Measurements from ENCODE around the gene SULT6B1.
"Not testable (repeated sequence)": the region's sequence is repeated elsewhere in the genome, so short reads cannot be mapped to it uniquely, and the experiment has no call there.

SULT6B1 gene

DNA sequence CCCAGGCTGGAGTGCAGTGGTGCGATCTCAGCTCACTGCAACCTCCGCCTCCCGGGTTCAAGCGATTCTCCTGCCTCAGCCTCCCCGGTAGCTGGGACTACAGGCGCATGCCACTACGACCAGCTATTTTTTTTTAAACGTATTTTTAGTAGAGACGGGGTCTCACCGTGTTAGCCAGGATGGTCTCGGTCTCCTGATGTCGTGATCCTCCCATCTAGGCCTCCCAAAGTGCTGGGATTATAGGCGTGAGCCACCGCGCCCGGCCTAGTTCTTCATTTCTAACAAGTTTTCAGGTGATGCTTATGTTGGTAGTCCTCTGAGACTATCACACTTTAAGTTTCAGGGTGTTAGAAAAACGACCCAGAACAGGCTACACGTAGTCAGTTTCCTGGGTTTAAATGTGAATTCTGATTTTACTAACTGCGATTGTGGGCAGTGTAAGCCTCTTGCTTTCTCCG is 7.4 kb upstream of the SULT6B1 start:
- DNase-seq = not testable (repeated sequence)

DNA sequence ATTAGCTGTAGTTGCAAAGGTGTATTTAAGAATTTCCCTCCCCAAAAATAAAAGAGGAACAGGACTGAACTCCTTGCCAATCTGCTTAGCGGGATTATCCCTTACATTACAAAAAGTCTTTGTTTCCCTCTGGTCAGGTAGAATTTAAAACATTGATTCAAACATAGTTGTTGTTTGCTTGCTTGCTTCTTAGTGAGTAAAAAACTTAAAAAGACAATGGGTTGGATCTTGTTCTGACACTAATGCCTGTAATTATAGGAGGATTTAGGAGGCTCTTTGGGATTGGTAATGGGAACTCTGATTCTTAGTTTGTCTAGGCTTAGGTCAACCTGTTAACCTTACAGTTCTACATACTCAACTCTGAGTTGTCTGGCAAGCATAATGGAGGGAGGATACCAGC is 4.1 kb upstream of the SULT6B1 start:
- DNase-seq = no peak

DNA sequence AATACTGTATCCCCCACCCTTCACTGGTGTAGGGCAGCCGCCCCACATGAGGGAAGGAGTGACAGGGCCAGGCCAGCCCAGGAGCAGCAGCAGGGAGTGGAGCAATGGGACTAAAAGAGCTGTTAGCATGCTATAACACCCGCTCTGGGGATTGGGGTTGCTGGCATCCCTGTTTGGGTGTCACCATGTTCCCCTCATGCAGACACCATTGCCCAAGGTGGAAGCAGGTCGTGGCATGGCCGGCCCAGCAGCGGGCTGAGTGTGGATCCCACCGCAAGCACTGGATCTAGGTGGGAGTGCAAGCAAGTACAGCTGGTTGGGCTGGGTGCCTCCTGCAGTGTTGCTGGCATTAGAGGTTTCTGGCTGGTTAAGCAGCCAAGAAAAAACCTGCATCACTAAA is 3.3 kb upstream of the SULT6B1 start:
- no peak for DNase-seq

DNA sequence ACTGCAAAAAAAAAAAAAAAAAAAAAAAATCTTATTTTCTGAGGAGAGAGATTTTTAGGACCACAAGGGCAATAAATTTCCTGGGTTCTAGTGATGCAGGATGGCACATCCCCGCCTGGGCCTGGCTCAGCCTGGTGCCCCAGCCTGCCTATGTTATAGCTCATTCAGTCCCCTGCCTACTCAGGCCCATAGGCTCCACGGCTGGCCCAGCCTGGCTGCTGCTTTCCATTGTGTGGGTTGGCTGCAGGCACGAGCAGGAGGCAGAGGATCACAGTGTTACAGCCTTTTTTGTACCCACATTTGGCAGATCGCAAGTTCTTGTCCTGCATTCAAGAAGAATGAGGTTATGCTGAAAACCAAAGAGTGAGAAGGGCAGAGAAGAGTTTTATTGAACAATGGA is 2.8 kb upstream of the SULT6B1 start:
- no peak for DNase-seq

DNA sequence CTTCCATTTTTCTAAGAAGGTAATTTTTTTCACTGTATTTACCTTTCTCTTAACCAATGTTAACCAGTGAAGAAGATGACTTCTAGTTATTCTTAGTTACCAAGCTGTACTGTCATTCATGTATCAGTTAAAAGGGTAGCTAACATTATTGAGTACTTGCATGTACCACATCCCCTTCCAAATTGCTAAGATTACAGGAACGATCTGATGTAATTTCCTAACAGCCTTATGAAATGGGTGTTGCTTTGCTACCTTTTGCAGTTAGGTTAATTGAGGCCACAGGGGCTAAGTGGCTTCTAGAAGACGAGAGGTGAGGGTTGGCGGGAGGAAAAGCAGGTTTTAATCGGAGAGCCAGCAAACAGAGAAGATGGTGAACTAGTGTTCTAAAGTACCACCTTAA is 1.8 kb upstream of the SULT6B1 start:
- DNase-seq = no peak

DNA sequence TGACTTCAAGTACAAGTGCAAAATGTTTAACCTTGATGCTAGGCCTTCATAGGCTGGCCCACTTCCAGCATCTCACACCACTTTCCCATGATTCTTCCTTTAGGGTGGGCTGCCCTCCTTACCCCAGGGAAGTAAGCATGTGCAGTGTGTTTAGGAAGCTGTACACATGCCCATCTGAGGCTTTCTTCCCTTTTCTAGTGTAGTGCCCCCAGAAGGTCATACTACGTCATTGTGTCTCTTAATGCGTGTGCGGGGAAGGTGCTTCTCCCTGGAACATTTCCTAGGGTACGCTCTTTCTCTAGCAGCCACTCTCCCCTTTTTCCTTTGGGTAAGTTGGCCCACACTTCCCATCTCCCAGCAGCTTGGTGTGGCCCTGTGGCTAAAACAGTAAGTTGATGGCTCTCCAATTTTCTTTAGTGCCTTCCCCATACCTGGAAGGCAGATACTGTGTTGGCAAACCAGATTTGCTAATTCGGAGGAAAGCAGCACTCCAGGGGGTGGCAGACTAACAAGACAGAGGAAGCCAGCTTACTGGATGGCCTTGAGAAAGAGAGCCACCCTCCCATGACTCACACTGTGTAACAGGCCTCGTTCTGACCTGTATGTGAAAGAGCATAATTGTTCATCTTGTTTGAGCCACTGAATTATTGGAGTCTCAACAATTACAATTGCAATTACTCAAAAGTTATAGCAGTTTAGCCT is 1.1 kb upstream of the SULT6B1 start:
- DNase-seq = no peak

DNA sequence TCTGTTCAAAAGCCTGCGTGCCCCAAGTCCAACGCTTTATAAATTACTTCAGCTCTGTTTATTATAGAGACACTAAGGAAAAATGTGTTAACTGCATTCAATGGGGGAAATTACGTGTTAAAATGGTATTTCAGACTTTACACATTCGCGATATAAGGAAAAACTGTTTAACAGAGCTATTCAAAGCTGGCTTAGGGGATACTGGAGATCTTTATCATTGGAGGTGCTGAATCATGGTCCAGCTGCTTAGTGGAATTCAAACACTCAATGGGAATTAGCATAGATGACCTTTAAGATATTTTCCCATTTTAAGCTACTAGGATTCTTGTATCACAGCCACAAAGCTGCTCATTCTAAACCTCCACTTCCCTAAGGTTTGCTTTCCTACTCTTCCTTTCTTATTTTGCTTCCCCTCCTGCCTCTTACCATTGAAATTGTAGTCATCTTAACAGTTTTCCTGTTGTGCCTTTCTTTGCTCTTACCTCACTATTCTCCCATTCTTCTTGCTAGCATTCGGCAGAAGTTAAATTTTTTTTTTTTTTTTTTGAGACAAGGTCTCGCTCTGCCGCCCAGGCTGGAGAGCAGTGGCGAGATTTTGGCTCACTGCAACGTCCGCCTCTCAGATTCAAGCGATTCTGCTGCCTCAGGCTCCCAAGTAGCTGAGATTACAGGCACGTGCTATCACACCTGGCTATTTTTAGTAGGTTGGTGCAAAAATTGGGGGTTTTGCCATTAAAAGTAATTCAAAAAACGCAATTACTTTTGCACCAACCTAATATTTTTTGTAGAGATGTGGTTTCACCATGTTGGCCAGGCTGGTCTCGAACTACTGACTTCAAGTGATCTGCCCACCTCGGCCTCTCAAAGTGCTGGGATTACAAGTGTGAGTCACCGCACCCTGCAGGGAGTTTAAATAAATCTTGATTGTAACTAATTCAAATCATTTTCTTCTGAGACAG is 6.5 kb downstream of the SULT6B1 start:
- no peak for DNase-seq

DNA sequence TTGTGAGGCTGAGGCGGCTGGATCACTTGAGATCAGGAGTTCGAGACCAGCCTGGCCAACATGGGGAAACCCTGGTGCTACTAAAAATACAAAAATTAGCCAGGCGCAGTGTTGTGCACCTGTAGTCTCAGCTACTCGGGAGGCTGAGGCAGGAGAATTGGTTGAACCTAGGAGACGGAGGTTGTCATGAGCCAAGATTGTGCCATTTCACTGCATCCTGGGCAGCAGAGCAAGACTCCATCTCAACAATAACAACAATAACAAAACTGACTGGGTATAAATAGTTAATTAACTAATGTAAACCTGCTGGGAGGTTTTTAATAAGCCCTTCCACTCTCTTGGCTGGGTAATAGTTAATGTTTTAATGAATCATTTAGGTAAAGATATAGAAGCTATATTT is 7.8 kb downstream of the SULT6B1 start:
- no peak for DNase-seq

DNA sequence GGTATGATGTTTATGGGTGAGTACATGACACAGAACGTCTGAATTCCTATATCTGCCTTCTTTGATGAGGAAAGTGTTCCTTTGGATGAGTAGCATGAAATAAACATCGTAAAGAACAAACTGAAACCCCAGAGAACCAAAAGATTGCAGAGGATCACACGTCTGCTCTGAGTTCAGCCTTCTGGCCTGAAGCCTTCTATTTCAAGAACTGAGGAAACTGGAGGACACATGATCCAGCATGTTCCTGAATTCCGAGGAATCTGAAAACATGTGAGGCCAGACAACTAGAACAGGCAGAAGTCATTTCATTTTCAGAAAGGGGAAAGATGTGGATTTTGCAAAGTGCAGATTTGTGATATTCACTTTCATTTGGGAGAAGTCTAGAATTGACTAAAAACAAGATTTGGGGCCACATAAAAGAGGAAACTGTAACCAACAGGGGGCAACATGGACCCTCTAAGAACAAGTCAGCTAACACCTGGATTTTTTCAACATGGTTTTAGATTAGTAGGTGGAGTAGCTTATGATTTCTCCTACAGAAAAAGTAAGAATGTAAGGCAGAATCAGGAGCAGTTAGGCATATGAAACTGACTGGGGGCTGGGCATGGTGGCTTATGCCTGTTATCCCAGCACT is 8.3 kb downstream of the SULT6B1 start:
- DNase-seq = no peak

DNA sequence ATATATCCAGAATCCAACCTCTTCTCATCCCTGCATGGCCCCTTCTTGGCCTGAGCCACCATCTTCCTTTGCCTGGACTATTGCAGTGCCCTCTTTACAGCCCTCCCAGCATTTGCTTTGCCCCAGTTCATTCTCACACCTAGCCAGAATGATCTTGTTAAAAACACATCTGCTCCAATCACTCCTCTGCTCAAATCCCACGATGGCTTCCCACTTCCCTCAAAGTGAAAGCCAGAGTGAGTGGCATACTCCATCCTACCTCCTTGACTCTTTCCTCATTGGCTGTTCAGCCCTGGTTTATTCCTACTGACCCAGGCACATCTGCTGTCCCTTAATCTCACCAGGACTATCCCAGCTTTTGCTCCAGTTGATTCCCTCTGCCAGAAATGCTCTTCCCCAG is 14.7 kb downstream of the SULT6B1 start:
- no peak for DNase-seq

DNA sequence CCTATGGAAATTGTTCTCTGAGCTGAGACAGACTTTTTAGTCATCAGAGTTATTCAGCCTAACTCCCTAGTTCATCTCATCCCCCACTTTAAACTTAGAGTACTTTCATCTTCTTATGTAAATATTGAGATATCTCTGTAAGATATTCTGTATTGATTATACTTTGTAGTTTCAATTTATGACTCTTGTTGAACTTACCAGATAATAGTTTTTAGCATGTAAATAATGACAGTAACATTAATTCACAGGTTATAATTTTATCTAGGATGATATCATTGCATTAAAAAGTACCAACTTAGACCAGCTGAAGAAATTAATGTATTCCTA is 16.9 kb downstream of the SULT6B1 start:
- DNase-seq = no peak

DNA sequence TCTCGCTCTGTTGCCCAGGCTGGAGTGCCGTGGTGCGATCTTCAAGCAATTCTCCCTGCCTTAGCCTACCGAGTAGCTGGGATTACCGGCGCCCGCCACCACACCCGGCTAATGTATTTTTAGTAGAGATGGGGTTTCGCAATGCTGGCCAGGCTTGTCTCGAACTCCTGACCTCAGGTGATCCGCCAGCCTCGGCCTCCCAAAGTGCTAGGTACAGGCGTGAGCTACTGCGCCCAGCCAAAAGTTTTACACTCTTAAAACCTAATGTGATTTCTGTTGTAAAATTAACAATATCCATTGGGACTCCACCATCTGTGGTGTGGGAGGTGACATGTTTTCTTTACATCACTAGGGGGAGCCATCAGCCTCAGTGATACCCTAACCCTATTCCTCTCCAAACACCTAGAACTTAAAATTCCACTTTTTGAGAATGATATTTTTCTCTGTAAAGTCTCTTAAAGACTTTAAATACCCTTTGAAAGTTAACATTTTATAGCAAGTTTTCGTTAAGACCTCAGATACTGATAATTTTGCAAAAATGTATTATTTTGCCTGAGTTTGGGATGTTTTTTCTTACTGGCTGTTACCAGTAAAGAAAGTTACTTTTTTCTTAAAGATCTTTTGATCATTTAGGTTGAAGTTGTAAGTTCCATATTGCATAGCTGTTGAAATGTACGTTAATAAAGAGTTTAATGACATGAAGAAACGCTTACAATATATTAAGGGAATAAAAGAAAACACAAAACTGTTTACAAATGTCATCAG is 20.1 kb downstream of the SULT6B1 start:
- peak; percentile 26 to 30 for DNase-seq

DNA sequence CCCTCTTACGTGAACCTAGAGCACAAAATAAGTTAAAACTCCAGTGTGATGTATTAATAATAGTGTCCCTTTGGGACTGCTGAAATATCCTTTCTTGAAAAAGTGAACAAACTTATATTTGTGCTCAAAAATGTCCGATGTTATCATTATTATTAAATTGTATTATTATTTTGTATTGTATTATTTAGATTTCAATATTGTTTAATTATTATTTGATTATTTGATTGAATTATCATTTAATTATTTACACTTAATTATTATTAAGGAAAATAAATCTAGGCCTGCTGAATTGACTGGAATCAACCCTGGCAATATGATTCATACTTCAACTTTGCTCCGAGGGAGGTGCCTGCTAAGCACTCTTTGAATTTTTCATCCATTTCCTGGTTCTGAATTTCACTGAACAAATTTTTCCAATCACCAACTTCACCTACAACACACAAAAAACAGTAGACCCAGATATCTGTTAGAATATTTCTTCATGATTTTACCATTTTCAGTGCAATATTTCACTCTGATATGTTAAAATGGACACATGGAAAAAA is 20.8 kb downstream of the SULT6B1 start:
- DNase-seq = no peak

DNA sequence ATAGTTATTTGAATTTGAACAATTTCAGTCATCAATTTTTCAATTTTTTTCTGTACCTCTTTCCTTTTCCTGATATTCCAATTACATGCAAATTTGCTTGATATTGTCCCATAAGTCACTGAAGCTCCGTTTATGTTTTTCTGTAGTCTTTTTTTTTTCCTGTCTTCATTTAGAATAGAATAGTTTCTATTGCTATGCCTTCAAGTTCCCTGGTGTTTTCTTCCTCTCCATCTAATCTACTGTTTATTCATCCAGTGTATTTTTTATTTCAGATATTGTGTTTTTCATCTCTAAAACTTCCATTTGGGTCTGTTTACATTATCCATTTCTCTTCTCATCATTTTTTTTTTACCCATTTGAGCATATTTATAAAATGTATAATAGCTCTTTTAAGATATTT is 23.7 kb downstream of the SULT6B1 start:
- no peak for DNase-seq

DNA sequence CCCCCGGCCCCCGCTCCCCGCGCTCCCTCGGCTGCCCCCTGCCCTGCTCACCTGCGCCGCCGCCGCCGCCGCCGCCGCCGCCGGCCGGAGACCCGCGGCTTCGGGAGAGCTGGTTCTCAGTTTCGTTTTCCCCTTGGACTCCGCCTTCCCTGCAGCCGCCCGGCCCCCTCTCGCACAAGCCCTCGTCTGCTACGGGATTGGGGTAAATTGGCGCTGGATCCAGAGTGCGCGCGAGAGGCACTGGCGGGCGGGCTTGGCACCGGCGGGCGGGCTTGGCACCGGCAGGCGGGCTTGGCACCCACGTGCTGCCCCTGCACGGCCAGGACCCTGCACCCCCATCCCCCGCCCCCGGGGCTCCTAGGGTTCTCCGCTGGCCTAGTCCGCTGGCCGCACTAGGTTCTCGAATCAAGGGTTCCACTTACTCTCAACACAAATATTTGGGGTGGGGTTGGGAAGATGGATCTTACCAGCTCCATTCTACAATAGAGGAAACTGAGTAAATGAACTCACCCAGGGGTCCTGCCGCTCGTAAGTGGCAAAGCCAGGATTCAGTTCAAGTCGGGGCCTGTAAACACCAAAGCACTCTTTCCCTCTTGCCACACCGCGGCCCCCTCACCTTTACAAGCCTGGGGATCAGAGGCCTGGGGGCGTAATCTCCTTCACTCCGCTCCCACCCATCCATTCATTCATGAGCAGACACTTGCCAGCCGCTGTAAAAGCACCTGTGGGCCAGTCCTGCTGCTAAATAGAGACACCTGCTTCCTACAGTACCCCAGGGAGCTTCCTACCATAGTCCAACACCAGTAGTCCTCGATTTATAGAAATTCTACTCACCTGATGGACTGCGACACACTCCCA is 31.4 kb downstream of the SULT6B1 start, which contains the start of gene EIF2AK2:
EIF2AK2 (minus strand) TSS at position 124 of the 858 bp plus-strand sequence. CDS start 9,174 bp downstream, outside the sequence.
- peak; percentile 83 to 87 for DNase-seq

DNA sequence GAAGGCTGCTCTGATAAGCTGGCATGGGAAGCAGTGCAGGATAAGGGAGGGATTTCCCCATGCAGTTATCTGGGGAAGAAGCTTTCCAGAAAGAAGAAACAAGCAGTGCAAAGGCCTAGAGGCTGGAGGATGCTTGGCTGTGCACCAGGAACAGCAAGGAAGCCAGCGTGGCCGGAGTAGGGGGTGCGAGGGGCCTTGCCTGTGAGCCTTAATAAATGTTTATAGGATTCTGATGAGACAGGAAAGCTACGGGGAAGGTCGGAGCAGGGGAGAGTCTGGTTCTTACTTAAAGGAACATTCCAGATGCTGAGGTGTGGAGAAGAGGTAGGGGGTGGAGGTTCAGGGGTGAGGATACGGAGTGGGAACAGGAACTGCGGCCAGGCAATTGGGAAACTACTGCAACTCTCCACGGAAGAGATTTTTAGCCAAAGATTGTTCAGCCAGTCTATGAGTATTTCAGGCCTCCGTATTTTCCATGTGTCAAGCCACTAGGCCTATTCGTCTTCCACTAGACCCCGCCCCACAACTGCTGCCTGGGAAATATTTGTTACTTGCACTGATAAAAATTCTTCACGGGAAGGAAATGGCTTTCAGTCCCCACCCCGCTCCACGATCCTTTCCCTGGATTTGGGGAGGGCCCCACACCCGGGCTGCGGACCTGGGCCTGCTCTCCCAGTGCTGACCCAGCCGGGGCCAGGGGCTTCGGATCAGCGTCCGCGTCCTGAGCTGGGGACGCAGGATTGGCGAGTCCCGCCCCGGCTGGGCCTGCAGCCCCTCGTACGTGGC is 32.2 kb downstream of the SULT6B1 start:
- peak; percentile 58 to 62 for DNase-seq

DNA sequence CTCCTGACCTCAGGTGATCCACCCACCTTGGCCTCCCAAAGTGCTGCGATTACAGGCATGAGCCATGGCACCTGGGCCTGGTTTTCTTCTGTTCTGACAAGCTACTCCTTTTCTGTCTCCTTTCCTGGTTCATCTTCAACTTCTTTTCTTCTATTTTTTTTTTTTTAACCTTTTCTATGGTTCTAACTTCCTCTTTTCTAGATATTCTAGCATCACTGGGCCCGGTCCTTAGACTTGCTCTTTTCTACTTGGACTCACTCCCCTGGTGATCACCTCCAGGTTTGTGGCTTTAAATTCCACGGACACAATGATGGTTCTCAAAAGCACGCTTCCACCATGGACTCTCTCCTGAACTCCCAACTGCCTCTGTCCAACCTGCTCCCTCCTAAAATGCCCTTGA is 33.7 kb downstream of the SULT6B1 start:
- DNase-seq = no peak

DNA sequence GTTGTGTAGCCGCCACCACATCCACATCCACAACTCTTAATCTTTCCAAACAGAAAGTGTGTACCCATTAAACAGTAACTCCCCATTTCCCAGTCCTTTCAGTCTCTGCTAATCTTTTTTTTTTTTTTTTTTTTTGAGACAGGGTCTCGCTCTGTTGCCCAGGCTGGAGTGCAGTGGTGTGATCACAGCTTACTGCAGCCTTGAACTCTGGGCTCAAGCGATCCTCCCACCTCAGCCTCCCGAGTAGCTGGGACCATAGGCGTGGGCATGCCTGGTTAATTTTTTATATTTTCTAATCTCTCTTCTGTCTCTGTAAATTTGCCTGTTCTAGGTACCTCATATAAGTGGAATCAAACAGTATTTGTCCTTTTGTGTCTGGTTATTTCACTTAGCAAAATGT is 35.2 kb downstream of the SULT6B1 start:
- DNase-seq = no peak

DNA sequence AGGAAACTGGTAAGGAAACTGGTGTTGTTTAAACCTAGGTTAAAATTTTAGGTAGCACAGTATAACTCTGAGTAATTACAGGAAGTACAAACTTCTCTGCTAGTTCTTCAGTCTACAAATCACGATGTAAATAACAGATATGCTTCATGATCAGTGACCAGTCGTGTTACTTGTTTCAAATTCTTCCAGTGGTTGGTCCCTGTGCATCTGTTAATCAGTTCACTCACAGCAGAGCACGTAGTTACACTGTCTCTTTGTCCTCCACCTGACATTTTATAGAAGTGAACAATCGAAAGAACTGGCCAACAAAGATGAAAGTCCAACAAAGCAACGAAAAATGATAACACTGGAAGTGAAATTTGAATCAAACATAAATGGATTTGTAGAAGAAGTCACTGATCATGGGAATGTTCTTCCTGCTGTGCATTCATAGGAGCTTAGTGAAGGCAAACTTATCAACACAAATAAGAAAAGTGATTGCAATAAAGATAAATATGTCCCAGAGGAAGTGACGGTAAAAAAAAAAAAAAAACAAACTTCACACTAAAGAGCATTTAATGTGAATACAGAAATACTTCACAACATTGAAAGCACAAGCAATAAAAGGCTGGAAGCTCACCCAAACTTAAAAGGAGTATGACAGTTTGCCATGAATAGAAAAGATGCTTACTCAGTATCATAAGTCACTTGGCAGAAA is 38.7 kb downstream of the SULT6B1 start:
- DNase-seq = no peak

DNA sequence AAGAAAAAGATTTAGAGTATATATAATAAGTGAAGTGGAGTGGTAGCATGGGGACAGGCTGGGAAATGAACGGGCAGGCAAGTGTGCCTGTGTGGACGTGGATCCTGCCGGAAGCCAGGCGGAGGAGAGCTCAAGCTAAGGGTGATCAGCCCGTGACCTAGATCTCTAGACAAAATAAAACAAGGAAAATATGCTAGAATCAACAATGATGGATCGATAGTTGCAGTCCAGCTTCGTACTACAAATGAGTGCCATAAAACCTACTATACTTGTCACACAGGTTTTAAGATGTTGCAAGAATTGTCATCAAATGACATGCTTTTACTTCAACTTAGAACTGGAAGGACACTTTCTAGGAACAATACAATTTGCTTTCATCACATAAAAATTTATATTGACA is 40.1 kb downstream of the SULT6B1 start:
- no peak for DNase-seq

Data from activated T-cell treated with anti-CD3 and anti-CD28 coated beads, Interleukin-2, amount 50 U/mL, for 48 hours (primary cell).